GM18870 (cell line): Measurements from ENCODE around the gene RRAGC.

Experiments used
- ATAC-seq: cut with Tn5 transposase; IDR thresholded peaks from one replicate; pipeline ENCODE4 v1.9.1; 2021; ENCODE audit warnings: moderate library complexity; ENCODE audit not compliant: unreplicated experiment

RRAGC gene

DNA sequence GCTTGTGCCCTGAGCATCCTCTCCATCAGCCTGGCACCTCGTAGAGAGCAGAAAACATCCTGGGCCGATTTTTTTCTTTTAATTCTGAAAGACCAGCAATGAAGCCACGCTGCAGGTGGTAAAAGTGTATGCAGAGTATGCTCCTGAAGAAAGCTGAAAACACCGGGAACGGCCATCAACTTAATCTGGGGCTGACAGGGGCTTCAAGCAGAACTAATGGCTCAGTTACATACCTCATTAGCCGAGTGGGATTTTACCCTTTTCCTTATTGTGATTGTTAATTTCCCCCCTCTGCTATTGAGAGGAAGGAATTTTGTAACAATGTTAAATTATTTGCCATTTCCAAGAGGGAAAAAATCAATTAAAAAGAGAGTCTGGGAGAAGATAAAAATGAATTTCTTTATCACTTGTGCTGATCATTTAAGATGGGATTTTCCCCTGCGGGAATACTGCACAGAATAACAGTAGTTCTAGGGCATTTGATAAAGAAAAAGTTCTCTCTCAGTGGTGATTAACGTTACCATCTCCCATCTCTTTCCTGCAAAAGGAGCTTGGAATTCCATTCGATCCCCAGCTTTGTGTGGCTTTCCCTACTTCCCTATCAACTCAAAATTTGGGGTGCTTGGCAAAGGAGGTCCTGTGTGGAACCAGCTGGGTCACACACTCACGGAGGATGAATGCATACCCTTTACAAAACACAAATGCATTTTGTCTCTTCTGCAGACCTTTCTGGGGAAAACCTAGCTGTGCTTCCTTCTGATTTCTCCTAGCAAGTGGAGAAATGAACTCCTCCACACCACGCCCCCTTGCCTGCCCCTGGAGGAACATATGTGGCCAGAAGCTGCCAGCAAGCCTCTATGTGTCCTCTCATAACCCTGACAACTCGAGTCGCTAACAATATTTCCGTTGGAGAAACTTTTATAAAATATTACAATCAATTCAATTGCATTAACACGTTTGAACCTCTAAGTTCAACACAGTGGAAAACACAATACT, 70.9 kb downstream of the RRAGC start:
- ATAC-seq: no peak
